ENCODE data around the gene BORCS5. TPM values are rescaled to one million over a fixed set of nuclear protein-coding genes. Genes with fewer than 3 reads are reported as not detected.

The BORCS5 gene
- total and polyA plus RNA-seq, 4 donors = 7.2 to 22.8 (median 13.2) TPM

DNA sequence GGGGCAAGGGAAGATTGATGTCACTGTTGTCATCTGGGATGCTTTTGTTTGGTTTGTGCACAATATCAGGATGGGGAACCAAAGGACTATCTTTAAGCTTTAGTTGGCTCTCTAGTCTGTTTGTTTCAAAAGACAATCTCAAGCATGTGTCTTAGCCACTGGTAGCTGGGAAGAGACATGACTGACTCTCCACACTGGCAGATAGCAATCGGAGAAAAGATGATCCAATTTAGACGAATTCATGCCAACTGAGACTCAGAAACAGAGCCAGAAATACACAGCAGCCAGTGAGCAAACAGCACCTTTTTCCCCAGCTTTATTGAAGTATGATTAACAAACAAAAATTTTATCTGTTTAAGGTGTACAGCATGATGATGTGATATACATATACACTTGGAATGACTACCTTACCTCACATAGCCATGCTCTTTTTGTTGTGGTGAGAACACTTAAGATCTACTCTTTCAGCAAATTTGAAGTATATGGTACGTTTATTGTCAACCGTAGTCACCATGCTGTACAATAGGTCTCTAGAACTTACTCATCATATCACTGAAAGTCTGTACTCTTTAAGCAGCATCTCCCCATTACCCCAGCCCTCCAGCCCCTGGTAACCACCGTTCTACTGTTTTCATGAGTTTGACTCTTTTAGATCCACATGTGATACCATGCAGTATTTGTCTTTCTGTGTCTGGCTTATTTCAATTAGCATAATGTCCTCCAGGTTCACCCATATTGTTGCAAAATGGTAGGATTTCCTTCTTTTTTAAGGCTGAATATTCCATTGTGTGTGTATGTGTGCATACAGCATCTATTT lies 155.2 kb downstream of the BORCS5 start:
- Histone ChIP-seq H3K27me3 (ENCODE audit: control insufficient read depth in 1 of 2, insufficient read depth in 2 of 2, low read length in 1 of 2) (no peaks in the 10 kb centered on the region), H3K9me3 (ENCODE audit: control insufficient read depth, low read length) (no peaks in the 10 kb centered on the region), H3K4me3 (ENCODE audit: low read length in 2 of 2) (no peak overlapping the region), H3K4me1 (ENCODE audit: control insufficient read depth in 1 of 2, insufficient read depth in 2 of 2, low read length in 2 of 2) (peaks cover 0 to 3% of the 10 kb centered on the region in 2 donors), H3K27ac (ENCODE audit: low read depth in 1 of 2, low read length in 2 of 2) (no peak overlapping the region), H3K36me3 (ENCODE audit: control insufficient read depth in 1 of 2, insufficient read depth in 2 of 2, low read length in 1 of 2) (no peaks in the 10 kb centered on the region)
- DNase-seq (no peak), ATAC-seq (ENCODE audit: low FRiP score) (no peak)
- 52 to 53% methylated on average over 5 of the region's 5 CpGs for WGBS, 2 donors
- intact Hi-C loops (cut with DNase I) = no loop called here

DNA sequence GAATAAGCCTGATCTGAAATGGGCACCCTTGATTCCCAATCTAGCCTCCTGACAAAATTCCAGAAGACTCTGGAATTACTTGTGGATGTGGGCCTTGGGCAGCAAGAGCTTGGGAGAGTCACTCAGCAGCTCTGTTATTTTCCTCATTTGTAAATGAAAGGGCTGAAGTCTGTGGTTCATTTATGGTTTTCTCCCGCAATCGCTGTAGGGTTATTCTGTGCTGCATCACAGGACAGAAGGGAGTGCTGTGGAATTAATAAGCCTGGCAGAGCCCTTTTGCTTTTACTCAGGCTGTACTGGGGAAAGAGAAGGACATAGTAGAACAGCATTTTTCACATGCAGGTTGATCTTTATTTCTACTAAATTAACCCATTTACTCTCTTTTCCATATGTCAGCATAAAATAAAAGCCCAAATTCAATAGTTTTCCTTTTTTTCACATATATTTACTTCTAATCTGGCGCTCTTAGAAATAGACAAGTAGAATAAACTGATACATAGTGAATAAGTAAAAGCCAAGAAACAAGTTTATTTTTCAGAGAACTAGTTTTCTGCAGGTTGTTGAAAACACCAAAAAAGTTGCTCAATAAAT lies 156.6 kb downstream of the BORCS5 start:
- no peaks in the 10 kb centered on the region for H3K9me3 ChIP-seq (ENCODE audit: control insufficient read depth, low read length)
- 48 to 50% methylated on average over 3 of the region's 3 CpGs for WGBS, 2 donors
- no peak overlapping the region for H3K27ac ChIP-seq (ENCODE audit: low read depth in 1 of 2, low read length in 2 of 2)
- intact Hi-C loops (cut with DNase I) = no loop called here
- H3K4me1 ChIP-seq (ENCODE audit: control insufficient read depth in 1 of 2, insufficient read depth in 2 of 2, low read length in 2 of 2) = peaks cover 0 to 3% of the 10 kb centered on the region in 2 donors
- no peak for DNase-seq
- no peaks in the 10 kb centered on the region for H3K27me3 ChIP-seq (ENCODE audit: control insufficient read depth in 1 of 2, insufficient read depth in 2 of 2, low read length in 1 of 2)
- H3K36me3 ChIP-seq (ENCODE audit: control insufficient read depth in 1 of 2, insufficient read depth in 2 of 2, low read length in 1 of 2) = peaks cover 0 to 3% of the 10 kb centered on the region in 2 donors
- no peak overlapping the region for H3K4me3 ChIP-seq (ENCODE audit: low read length in 2 of 2)
- no peak for ATAC-seq (ENCODE audit: low FRiP score)

DNA sequence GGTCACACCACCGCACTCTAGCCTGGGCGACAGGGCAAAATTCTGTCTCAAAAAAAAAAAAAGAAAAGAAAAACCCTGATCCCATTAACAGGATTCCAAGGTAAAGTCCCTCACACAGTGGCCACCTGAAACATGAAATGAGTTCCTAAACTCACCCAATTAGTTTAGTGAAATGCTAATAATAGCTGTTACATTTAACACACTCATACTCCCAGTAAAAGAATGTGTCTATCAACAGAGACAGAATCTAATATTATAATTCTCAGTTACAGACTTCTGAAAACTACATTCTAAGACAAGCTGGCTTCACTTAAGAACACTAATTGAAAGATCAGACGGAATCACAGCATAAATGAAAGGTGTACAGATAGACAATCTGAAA lies 161.6 kb downstream of the BORCS5 start:
- no peak for DNase-seq
- Histone ChIP-seq H3K4me3 (ENCODE audit: low read length in 2 of 2) (no peak overlapping the region), H3K27ac (ENCODE audit: low read depth in 1 of 2, low read length in 2 of 2) (no peak overlapping the region), H3K9me3 (ENCODE audit: control insufficient read depth, low read length) (no peaks in the 10 kb centered on the region), H3K36me3 (ENCODE audit: control insufficient read depth in 1 of 2, insufficient read depth in 2 of 2, low read length in 1 of 2) (peaks cover 0 to 4% of the 10 kb centered on the region in 2 donors), H3K27me3 (ENCODE audit: control insufficient read depth in 1 of 2, insufficient read depth in 2 of 2, low read length in 1 of 2) (no peaks in the 10 kb centered on the region), H3K4me1 (ENCODE audit: control insufficient read depth in 1 of 2, insufficient read depth in 2 of 2, low read length in 2 of 2) (peaks cover 2 to 4% of the 10 kb centered on the region in 2 donors)
- intact Hi-C loops (cut with DNase I) = no loop called here
- WGBS, 2 donors = 87 to 90% methylated on average over 3 of the region's 3 CpGs
- ATAC-seq (ENCODE audit: low FRiP score) = no peak

DNA sequence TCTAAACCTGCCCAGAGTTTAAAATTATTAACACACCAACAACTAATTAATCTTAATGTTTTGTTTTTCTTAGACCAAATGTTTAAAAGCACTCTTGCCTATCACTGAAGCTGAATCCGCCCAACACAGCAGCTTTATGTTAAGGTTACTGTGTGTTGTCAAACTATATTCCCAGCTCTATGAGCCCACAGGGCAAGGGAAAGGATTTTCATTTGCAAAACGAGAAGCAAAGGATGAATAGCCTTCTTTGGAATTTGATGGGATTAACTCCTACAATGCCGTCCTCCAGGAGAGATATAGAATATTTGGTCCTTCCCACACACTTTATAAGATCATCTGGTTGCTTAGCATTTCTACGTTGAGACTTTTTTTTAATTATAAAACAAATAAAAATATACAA lies 162.0 kb downstream of the BORCS5 start:
- no peak for ATAC-seq (ENCODE audit: low FRiP score)
- Histone ChIP-seq H3K4me3 (ENCODE audit: low read length in 2 of 2) (no peak overlapping the region), H3K36me3 (ENCODE audit: control insufficient read depth in 1 of 2, insufficient read depth in 2 of 2, low read length in 1 of 2) (peaks cover 0 to 4% of the 10 kb centered on the region in 2 donors), H3K9me3 (ENCODE audit: control insufficient read depth, low read length) (no peaks in the 10 kb centered on the region), H3K27ac (ENCODE audit: low read depth in 1 of 2, low read length in 2 of 2) (no peak overlapping the region), H3K4me1 (ENCODE audit: control insufficient read depth in 1 of 2, insufficient read depth in 2 of 2, low read length in 2 of 2) (peaks cover 4 to 7% of the 10 kb centered on the region in 2 donors), H3K27me3 (ENCODE audit: control insufficient read depth in 1 of 2, insufficient read depth in 2 of 2, low read length in 1 of 2) (no peaks in the 10 kb centered on the region)
- WGBS, 2 donors = 57 to 59% methylated on average over 4 of the region's 4 CpGs
- DNase-seq = no peak
- intact Hi-C loops (cut with DNase I) = no loop called here

Other genes starting within 250 kb of the BORCS5 start
- 10 to 100 TPM; 36.5 to 57.0 TPM for gene LRP6, start 90.0 kb upstream of the BORCS5 start, total RNA-seq
- gene LRP6, start 90.0 kb upstream of the BORCS5 start, polyA plus RNA-seq = 10 to 100 TPM in 1 of 2 donors, 1 to 10 TPM in 1; 5.4 to 14.5 TPM
- 10 to 100 TPM; 37.3 to 38.1 TPM for gene MANSC1, start 6.8 kb upstream of the BORCS5 start, total RNA-seq
- gene MANSC1, start 6.8 kb upstream of the BORCS5 start, polyA plus RNA-seq = 10 to 100 TPM; 18.8 to 33.6 TPM
- 10 to 100 TPM; 22.0 to 27.4 TPM for gene DUSP16, start 205.8 kb downstream of the BORCS5 start, total RNA-seq
- 10 to 100 TPM in 1 of 2 donors, 1 to 10 TPM in 1; 3.1 to 13.1 TPM for gene DUSP16, start 205.8 kb downstream of the BORCS5 start, polyA plus RNA-seq